ENCODE results near the gene ZNF709.
"Not testable (repeated sequence)": the region's sequence is repeated elsewhere in the genome, so short reads cannot be mapped to it uniquely, and the experiment has no call there.

The ZNF709 gene

DNA sequence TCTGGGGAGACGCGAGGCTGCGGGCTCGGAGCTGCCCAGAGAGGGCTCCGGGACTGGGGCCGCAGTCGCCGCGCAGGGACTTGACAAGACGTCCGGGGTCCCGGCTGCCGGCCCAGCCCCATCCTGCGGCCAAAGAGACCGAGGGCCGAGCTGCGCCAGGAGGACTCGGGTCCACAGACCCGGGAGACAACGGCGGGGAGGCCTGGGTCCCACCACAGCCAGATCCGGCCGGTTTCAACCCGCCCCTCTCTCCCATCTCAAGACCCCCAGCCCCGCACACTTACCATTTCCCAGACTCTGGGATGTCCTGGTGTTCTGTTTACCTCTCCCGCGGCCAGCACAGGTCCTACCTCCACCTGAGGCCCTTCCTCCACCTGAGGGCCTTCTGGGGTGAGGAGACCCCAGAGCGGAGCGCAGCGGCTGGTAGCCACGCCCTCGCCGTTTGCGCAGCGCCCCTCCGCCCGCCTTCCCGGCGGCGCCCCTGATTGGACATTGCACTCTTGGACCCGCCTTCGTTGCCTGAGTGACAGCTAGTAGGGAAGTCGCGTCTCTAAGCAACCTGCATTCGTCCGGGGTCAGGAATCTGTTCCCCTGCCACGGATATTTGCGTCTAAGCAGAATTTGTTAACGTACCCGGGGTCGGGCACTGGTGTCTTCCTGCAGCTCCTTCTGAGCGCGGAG, at the start of gene ZNF709:
TSS of gene ZNF709 (minus strand) at position 446 of the 681 bp plus-strand sequence. CDS start at position 287, 159 bp downstream.
- peak within 1 kb of the TSS; percentile 82 for H3K27ac Mint-ChIP-seq (ENCODE audit: low read depth)
- ATAC-seq (replicated peaks; ENCODE audit: extremely low read depth, poor library complexity, severe bottlenecking) (peak; percentile 94), DNase-seq (ENCODE audit: low spot score in 2 of 2) (peak; percentile 75 to 79)
- H3K27me3 Mint-ChIP-seq = no peaks in the 10 kb centered on the region
- H3K36me3 Mint-ChIP-seq (ENCODE audit: insufficient read depth) = peaks cover 4% of the 10 kb centered on the region
- peaks cover 31% of the 10 kb centered on the region for H3K4me1 Mint-ChIP-seq
- H3K4me3 Mint-ChIP-seq = peak within 1 kb of the TSS; percentile 94
- no peaks in the 10 kb centered on the region for H3K9me3 Mint-ChIP-seq

DNA sequence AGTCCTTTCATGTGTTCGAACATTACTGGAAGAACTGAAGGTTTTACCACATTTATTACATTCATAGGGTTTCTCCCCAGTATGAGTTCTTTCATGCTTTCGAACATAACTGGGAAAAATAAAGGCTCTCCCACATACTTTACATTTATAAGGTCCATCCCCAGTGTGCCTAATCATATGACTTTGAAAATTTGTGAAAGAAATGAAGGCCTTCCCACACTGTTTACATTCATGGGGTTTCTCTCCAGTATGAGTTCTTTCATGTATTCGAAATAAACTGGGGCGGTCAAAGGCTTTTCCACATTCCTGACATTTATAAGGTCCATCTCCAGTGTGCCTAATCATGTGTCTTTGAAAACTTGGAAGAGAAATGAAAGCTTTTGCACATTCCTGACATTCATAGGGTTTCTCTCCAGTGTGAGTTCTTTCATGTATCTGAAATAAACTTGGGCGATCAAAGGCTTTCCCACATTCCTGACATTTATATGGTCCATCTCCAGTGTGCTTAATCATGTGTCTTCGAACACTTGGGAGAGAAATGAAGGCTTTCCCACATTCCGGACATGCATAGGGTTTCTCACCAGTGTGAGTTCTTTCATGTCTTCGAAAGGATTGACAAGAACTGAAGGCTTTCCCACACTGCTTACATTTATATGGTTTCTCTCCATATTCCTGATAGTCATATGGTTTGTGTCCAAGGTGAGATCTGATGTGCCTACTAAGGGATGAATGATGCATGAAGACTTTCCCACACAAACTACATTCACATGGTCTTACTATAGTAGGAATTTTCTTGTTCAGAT, 42.6 kb upstream of the ZNF709 start:
- Mint-ChIP-seq H3K9me3 (peaks cover 12% of the 10 kb centered on the region), H3K4me3 (no peak overlapping the region), H3K27ac (ENCODE audit: low read depth) (no peak overlapping the region), H3K4me1 (peaks cover 4% of the 10 kb centered on the region), H3K27me3 (no peaks in the 10 kb centered on the region), H3K36me3 (ENCODE audit: insufficient read depth) (peaks cover 51% of the 10 kb centered on the region)
- DNase-seq (ENCODE audit: low spot score in 2 of 2) (no peak), ATAC-seq (replicated peaks; ENCODE audit: extremely low read depth, poor library complexity, severe bottlenecking) (no peak)

DNA sequence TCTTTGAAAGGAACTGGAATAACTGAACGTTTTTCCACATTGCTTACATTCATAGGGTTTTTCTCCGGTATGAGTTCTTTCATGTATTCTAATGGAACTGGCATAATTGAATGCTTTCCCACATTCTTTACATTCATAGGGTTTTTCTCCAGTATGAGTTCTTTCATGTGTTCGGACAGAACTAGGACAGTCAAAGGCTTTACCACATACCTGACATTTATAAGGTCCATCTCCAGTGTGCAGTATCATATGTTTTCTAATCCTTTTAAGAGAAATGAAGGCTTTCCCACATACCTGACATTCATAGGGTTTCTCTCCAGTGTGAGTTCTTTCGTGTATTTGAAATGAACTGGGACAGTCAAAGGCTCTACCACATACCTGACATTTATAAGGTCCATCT, 41.9 kb upstream of the ZNF709 start:
- no peak for DNase-seq (ENCODE audit: low spot score in 2 of 2)
- Mint-ChIP-seq H3K36me3 (ENCODE audit: insufficient read depth) (peaks cover 51% of the 10 kb centered on the region), H3K27ac (ENCODE audit: low read depth) (no peak overlapping the region), H3K4me3 (no peak overlapping the region), H3K27me3 (no peaks in the 10 kb centered on the region), H3K4me1 (peaks cover 4% of the 10 kb centered on the region), H3K9me3 (peaks cover 14% of the 10 kb centered on the region)
- no peak for ATAC-seq (replicated peaks; ENCODE audit: extremely low read depth, poor library complexity, severe bottlenecking)

DNA sequence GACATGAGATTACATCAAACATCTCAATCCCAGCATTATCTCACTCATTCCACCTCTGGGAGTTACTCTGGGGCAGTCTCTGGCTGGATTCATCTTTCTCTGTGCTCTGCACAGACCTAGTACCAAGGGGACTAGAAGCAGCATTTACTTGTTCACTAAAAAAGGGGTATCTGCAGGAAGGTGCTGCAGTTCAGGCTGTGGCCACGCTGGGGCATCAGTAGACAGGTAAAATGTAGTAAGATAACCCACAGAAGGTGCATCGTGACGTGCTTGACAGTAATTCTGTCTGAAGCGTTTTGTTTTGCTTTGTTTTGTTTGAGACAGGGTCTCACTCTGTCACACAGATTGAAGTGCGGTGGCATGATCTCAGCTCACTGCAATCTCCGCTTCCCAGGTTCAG, 37.4 kb upstream of the ZNF709 start:
- no peak overlapping the region for H3K4me3 Mint-ChIP-seq
- H3K27ac Mint-ChIP-seq (ENCODE audit: low read depth) = no peak overlapping the region
- H3K36me3 Mint-ChIP-seq (ENCODE audit: insufficient read depth) = peaks cover 30% of the 10 kb centered on the region

DNA sequence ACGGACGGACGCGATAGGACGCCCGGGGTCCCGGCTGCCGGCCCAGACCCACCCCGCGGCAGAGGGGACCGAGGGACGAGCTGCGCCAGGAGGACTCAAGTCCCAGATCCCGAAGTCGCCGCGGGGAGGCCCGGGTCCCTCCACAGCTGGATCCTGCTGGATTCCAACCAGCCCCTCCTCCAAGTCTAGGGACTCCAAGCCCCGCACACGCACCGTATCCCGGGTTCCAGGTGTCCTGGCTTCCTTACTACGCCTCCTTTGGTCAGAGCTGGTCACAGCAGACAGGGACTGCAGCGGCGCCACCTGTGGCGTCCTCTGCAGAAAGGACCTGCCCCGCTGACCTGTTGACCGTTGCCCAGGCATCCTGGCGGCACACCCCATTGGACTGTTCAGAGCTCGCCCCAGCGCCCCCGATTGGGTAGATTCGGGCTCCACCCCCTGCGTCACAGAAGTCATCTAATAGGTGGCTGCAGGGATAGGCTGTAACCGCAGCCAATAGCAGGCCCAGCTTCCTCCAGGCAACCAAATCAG, 29.0 kb upstream of the ZNF709 start:
- H3K27me3 Mint-ChIP-seq = no peaks in the 10 kb centered on the region
- peaks cover 6% of the 10 kb centered on the region for H3K9me3 Mint-ChIP-seq
- DNase-seq (ENCODE audit: low spot score in 2 of 2) (no peak), ATAC-seq (replicated peaks; ENCODE audit: extremely low read depth, poor library complexity, severe bottlenecking) (no peak)
- no peaks in the 10 kb centered on the region for H3K4me1 Mint-ChIP-seq
- H3K27ac Mint-ChIP-seq (ENCODE audit: low read depth) = no peak overlapping the region
- no peaks in the 10 kb centered on the region for H3K36me3 Mint-ChIP-seq (ENCODE audit: insufficient read depth)
- H3K4me3 Mint-ChIP-seq = no peak overlapping the region

More for the DNA sequence above, 37.4 kb upstream of the ZNF709 start:
- ATAC-seq (replicated peaks; ENCODE audit: extremely low read depth, poor library complexity, severe bottlenecking) (no peak), DNase-seq (ENCODE audit: low spot score in 2 of 2) (no peak)
- Mint-ChIP-seq H3K9me3 (peaks cover 27% of the 10 kb centered on the region), H3K4me1 (no peaks in the 10 kb centered on the region), H3K27me3 (no peaks in the 10 kb centered on the region)

DNA sequence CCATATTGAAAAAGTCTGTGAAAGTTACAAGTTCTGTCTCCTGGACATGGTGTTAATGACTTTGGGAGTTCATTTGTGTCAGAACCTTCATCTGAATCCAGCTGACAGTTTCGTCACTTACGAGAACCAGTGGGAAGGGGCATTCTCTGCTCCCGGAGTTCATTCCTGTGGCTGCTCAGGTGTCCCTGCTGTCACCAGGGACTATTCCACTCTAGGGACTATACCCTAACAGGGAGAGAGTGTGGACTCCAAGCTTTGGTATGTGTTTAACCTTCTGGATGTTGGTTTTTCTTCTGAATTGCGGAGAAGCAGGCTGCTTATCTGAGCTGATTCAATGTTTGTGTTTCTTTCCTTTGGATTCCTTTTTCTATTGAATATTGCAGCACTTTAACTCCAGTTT, 12.4 kb upstream of the ZNF709 start:
- no peak overlapping the region for H3K4me3 Mint-ChIP-seq
- no peaks in the 10 kb centered on the region for H3K9me3 Mint-ChIP-seq
- ATAC-seq (replicated peaks; ENCODE audit: extremely low read depth, poor library complexity, severe bottlenecking) (no peak), DNase-seq (ENCODE audit: low spot score in 2 of 2) (no peak)
- no peaks in the 10 kb centered on the region for H3K27me3 Mint-ChIP-seq
- no peak overlapping the region for H3K27ac Mint-ChIP-seq (ENCODE audit: low read depth)
- peaks cover 3% of the 10 kb centered on the region for H3K36me3 Mint-ChIP-seq (ENCODE audit: insufficient read depth)
- H3K4me1 Mint-ChIP-seq = peaks cover 15% of the 10 kb centered on the region

DNA sequence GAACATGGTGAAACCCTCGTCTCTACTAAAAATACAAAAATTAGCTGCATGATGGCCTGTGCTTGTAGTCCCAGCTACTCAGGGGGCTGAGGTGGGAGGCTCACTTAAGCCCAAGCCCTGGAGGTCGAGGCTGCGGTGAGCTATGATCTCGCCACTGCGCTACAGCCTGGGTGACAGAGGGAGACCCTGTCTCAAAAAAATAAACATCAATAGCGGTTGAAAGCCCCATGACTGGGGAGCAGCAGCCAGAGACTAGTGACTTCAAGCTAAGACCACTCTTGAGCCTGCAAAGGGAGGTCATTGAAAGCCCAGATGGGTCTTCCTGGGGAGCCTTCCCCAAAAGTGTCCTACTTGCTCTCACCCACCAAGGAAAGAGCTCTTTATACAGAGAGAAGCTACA, 11.9 kb upstream of the ZNF709 start:
- Mint-ChIP-seq H3K27ac (ENCODE audit: low read depth) (no peak overlapping the region), H3K27me3 (no peaks in the 10 kb centered on the region), H3K9me3 (no peaks in the 10 kb centered on the region), H3K4me3 (peak overlapping the region; percentile 80), H3K36me3 (ENCODE audit: insufficient read depth) (peaks cover 3% of the 10 kb centered on the region), H3K4me1 (peaks cover 15% of the 10 kb centered on the region)
- ATAC-seq (replicated peaks; ENCODE audit: extremely low read depth, poor library complexity, severe bottlenecking) (no peak), DNase-seq (ENCODE audit: low spot score in 2 of 2) (no peak)

DNA sequence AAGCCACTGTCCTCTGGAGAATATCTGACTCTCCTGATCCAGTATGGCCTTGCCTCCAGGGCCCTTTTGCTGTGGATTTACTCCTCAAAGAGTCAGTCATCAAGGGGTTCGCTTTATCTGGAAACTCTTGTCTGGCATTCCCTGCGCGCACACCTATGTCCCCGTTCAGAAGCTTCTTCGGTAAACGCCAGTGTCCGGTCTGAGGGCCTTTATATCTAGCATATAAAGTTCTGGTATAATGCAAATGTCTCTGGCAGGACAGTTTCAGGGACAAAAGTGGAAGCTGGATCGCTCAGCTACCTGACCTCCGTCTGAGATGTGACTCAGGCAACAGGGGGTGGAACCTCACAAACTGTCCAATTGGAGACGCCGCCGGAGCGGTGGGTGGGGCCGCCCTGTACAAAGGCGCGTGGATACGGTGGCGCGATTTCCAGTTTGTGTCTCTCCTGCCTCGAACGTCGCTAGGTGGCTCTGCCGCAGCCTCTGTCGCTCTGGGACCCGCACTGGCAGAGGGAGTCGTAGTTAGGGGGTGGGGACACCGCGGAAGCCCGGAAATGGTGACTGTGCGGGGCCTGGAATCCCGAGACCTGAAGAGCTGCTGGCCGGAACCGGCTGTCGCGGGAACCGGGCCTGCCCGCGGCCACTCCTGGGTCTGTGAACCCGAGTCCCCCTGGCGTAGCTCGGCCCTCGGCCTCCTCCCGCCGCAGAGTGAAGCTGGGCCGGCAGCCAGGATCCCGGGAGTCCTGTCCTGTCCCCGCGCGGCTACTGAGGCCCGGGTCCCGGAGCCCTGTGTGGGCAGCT, 10.6 kb upstream of the ZNF709 start:
- ATAC-seq (replicated peaks; ENCODE audit: extremely low read depth, poor library complexity, severe bottlenecking) (peak; percentile 99), DNase-seq (ENCODE audit: low spot score in 2 of 2) (peak; percentile 78 to 82)
- H3K27ac Mint-ChIP-seq (ENCODE audit: low read depth) = peak overlapping the region; percentile 80
- peaks cover 3% of the 10 kb centered on the region for H3K36me3 Mint-ChIP-seq (ENCODE audit: insufficient read depth)
- no peaks in the 10 kb centered on the region for H3K9me3 Mint-ChIP-seq
- H3K4me1 Mint-ChIP-seq = peaks cover 15% of the 10 kb centered on the region
- H3K4me3 Mint-ChIP-seq = peak overlapping the region; percentile 80
- H3K27me3 Mint-ChIP-seq = no peaks in the 10 kb centered on the region

DNA sequence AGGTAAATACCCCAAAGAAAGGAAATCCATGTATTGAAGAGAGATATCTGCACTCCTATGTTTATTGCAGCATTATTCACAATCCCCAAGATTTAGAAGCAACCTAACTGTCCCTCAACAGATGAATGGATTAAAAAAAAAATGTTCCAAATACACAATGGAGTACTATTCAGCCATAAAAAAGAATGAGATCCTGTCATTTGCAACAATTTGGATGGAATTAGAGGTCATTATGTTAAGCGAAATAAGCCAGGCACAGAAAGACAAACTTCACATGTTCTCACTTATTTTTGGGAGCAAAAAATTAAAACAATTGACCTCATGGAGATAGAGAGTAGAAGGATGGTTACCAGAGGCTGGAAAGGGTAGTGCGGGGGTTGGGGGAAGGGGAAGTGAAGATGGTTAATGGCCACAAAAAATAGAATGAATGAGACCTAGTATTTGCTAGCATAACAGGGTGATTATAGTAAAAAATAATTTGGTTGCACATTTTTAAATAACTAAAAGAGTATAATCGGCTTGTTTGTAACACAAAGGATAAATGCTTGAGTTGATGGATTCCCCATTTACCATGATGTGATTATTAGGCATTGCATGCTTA, 9.7 kb upstream of the ZNF709 start:
- no peak for DNase-seq (ENCODE audit: low spot score in 2 of 2)
- no peaks in the 10 kb centered on the region for H3K27me3 Mint-ChIP-seq
- H3K9me3 Mint-ChIP-seq = no peaks in the 10 kb centered on the region
- ATAC-seq (replicated peaks; ENCODE audit: extremely low read depth, poor library complexity, severe bottlenecking) = no peak
- H3K4me1 Mint-ChIP-seq = peaks cover 15% of the 10 kb centered on the region
- peaks cover 3% of the 10 kb centered on the region for H3K36me3 Mint-ChIP-seq (ENCODE audit: insufficient read depth)
- peak overlapping the region; percentile 42 for H3K4me3 Mint-ChIP-seq
- no peak overlapping the region for H3K27ac Mint-ChIP-seq (ENCODE audit: low read depth)

DNA sequence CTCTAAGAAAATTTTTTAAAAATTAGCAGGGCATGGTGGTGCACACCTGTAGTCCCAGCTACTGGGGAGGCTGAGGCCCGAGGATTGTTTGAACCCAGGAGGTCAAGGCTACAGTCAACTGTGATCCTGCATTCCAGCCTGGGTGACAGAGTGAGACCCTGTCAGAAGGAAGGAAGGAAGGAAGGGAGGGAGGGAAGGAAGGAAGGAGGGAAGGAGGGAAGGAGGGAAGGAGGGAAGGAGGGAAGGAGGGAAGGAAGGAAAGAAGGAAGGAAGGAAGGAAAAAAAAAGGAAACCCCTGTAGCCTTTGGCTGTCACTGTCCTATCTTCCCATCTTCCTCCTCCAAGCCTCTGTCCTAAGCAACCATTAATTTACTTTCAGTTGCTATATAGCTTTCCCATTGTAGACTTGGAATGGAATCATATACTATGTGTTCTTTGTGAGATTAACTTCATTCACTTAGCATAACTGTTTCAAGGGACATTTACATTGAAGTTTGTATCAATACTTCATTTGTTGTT, 1.7 kb upstream of the ZNF709 start:
- H3K9me3 Mint-ChIP-seq; H3K27ac Mint-ChIP-seq (ENCODE audit: low read depth); H3K27me3 Mint-ChIP-seq; DNase-seq (ENCODE audit: low spot score in 2 of 2); H3K36me3 Mint-ChIP-seq (ENCODE audit: insufficient read depth); ATAC-seq (replicated peaks; ENCODE audit: extremely low read depth, poor library complexity, severe bottlenecking); H3K4me3 Mint-ChIP-seq: not testable (repeated sequence)
- peaks cover 30% of the 10 kb centered on the region for H3K4me1 Mint-ChIP-seq

DNA sequence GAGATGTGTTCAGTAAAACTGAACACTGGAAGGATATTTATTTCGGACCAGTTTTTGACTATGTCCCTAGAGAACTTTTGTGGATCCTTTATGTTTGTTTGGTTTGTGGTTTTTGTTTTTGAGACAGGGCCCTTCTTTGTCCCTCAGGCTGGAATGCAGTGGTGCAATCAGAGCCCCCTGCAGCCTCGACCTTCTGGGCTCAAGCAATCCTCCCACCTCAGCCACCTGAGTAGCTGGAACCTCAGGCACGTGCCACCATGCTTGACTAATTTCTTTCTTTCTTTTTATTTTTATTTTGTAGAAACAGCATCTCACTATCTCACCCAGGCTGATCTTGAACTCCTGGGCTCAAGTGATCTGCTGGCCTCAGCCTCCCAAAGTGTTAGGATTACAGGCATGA, 955 bp upstream of the ZNF709 start:
- H3K27ac Mint-ChIP-seq (ENCODE audit: low read depth) = peak overlapping the region; percentile 82

DNA sequence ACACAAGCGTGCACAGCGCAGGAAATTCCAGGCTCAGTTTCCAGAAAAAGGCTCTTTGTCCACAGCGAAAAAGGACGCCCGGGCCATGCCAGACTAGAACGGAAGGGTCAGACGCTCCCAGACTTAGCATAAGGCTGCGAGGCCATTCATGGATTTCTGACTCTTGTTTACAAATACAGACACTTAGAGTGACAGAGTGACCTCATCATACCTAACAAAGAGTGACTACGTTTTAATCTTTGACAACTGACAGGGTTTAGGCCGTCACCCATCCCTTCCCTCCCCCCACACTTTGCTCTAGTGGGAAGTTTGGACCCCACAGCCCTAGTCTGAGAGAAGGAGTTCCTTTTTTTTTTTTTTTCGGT, 418 bp upstream of the ZNF709 start:
- peak overlapping the region; percentile 82 for H3K27ac Mint-ChIP-seq (ENCODE audit: low read depth)
- H3K36me3 Mint-ChIP-seq (ENCODE audit: insufficient read depth) = peaks cover 4% of the 10 kb centered on the region
- no peaks in the 10 kb centered on the region for H3K9me3 Mint-ChIP-seq
- H3K4me1 Mint-ChIP-seq = peaks cover 31% of the 10 kb centered on the region
- ATAC-seq (replicated peaks; ENCODE audit: extremely low read depth, poor library complexity, severe bottlenecking) (peak; percentile 17), DNase-seq (ENCODE audit: low spot score in 2 of 2) (no peak)
- H3K4me3 Mint-ChIP-seq = peak overlapping the region; percentile 94
- H3K27me3 Mint-ChIP-seq = no peaks in the 10 kb centered on the region

More for the DNA sequence above, 955 bp upstream of the ZNF709 start:
- H3K4me1 Mint-ChIP-seq = peaks cover 31% of the 10 kb centered on the region
- peak overlapping the region; percentile 94 for H3K4me3 Mint-ChIP-seq
- H3K27me3 Mint-ChIP-seq = no peaks in the 10 kb centered on the region
- ATAC-seq (replicated peaks; ENCODE audit: extremely low read depth, poor library complexity, severe bottlenecking) (no peak), DNase-seq (ENCODE audit: low spot score in 2 of 2) (no peak)
- peaks cover 4% of the 10 kb centered on the region for H3K36me3 Mint-ChIP-seq (ENCODE audit: insufficient read depth)
- no peaks in the 10 kb centered on the region for H3K9me3 Mint-ChIP-seq

Data from central memory CD8-positive, alpha-beta T cell (primary cell).